K562 (cell line): Measurements from ENCODE around the gene FBXO11. TPM values are rescaled to one million over a fixed set of nuclear protein-coding genes. Genes with fewer than 3 reads are reported as not detected.

Experiments used
- BRCA1 ChIP-seq, 2 experiments: fragments of 450-650 bp in 1 of 2; sonication (generic) in 1 of 2; formaldehyde crosslinking in 1 of 2; IDR thresholded peaks; 2 replicates each; pipeline versions ENCODE4 v1.5.0 to v1.6.1; 2017 to 2020; ENCODE audit warnings: mild to moderate bottlenecking in 1 of 2, missing genetic modification reagents in 1 of 2
- ETV5 ChIP-seq: sonication (generic); formaldehyde crosslinking; IDR thresholded peaks from 2 replicates; pipeline ENCODE4 v1.4.0; 2020; ENCODE audit warnings: low read depth, mild to moderate bottlenecking, missing genetic modification reagents
- GABPA ChIP-seq: fragments of 200-800 bp; sonication (Bioruptor generic); conservative IDR thresholded peaks from 2 replicates; pipeline ENCODE4 v1.6.1; 2016; ENCODE audit warnings: low read depth, missing genetic modification characterization, missing compliant biosample characterization
- HEY1 ChIP-seq: fragments of 250-450 bp; sonication (Bioruptor Pico); IDR thresholded peaks from 2 replicates; pipeline ENCODE4 v1.5.0; 2020; ENCODE audit warnings: mild to moderate bottlenecking, moderate library complexity, borderline replicate concordance
- HIVEP1 ChIP-seq: fragments of 250-450 bp; sonication (Bioruptor Pico); IDR thresholded peaks from 2 replicates; pipeline ENCODE4 v1.4.0; 2020; ENCODE audit warnings: mild to moderate bottlenecking
- NBN ChIP-seq: fragments of 450-650 bp; IDR thresholded peaks from 2 replicates; pipeline ENCODE4 v1.6.1; 2016; ENCODE audit warnings: low read depth, mild to moderate bottlenecking
- NCOA1 ChIP-seq: fragments of 450-650 bp; IDR thresholded peaks from 2 replicates; pipeline ENCODE4 v1.6.1; 2016; ENCODE audit warnings: low read depth
- PRMT5 ChIP-seq: sonication (generic); formaldehyde crosslinking; IDR thresholded peaks from 2 replicates; pipeline ENCODE4 v1.5.0; 2020; ENCODE audit warnings: missing genetic modification reagents
- ZKSCAN1 ChIP-seq: fragments of 150-350 bp; IDR thresholded peaks from 2 replicates; pipeline ENCODE4 v1.6.1; 2016; ENCODE audit warnings: low read depth, low read length
- ZNF696 ChIP-seq: fragments of 250-450 bp; sonication (Bioruptor Pico); conservative IDR thresholded peaks from 2 replicates; pipeline ENCODE4 v1.4.0; 2020; ENCODE audit warnings: mild to moderate bottlenecking, moderate library complexity
- ZNF707 ChIP-seq: fragments of 250-450 bp; sonication (Bioruptor Pico); conservative IDR thresholded peaks from 2 replicates; pipeline ENCODE4 v1.8.0; 2022; ENCODE audit warnings: inconsistent platforms, mild to moderate bottlenecking, moderate library complexity
- ZNF76 ChIP-seq: fragments of 250-450 bp; sonication (Bioruptor Pico); IDR thresholded peaks from 2 replicates; pipeline ENCODE4 v1.4.0; 2020; ENCODE audit warnings: mild to moderate bottlenecking, moderate library complexity, borderline replicate concordance
- ZNF766 ChIP-seq: fragments of 200-800 bp; sonication (Bioruptor generic); conservative IDR thresholded peaks from 2 replicates; pipeline ENCODE4 v1.6.1; 2016; ENCODE audit warnings: missing genetic modification characterization, missing compliant biosample characterization
- ZNF77 ChIP-seq: fragments of 250-450 bp; sonication (Bioruptor Pico); IDR thresholded peaks from 2 replicates; pipeline ENCODE4 v1.5.0; 2020
- polyA plus RNA-seq, 8 experiments: library from polyadenylated mRNA; depleted of rRNA in 4 of 8; stranded (reverse) in 5 of 8; unstranded in 3 of 8; fragments of >200 nt; fragmentation: Nextera tagmentation in 2 of 8; fragmentation: Illumina TruSeq in 1 of 8; extraction: Ambion mirVana in 2 of 8; extraction: Trizol in 1 of 8; gene quantifications; 2 replicates each; pipeline versions ENCODE4 v1.2.1 to v1.2.3, GENCODE V29; 2011 to 2014; ENCODE audit warnings: inconsistent platforms in 1 of 8, missing spikeins in 1 of 8
- total RNA-seq, 7 experiments: library from RNA; depleted of rRNA in 6 of 7; stranded (reverse); fragments of >200 nt in 6 of 7; fragmentation: Illumina TruSeq in 2 of 7; extraction: Trizol in 2 of 7; gene quantifications; 2 replicates each; pipeline versions ENCODE4 v1.2.1 to v1.2.3, GENCODE V29; 2011 to 2021; ENCODE audit warnings: low replicate concordance in 1 of 7
- TF ChIP-seq, protein P1 (sequence below): fragments of 250-450 bp; sonication (Bioruptor Pico); IDR thresholded peaks from 2 replicates; pipeline ENCODE4 v1.4.0; 2020; ENCODE audit warnings: mild to moderate bottlenecking, moderate library complexity
- TF ChIP-seq, protein P2 (sequence below): fragments of 250-450 bp; sonication (Bioruptor Pico); IDR thresholded peaks from 2 replicates; pipeline ENCODE4 v1.5.0; 2021
- TF ChIP-seq, protein P3 (sequence below): fragments of 250-450 bp; sonication (Bioruptor Pico); IDR thresholded peaks from 2 replicates; pipeline ENCODE4 v1.8.0; 2021; ENCODE audit warnings: moderate library complexity, mild to moderate bottlenecking, inconsistent platforms
- TF ChIP-seq, protein P4 (sequence below): fragments of 450-650 bp; formaldehyde crosslinking; IDR thresholded peaks from 2 replicates; pipeline ENCODE4 v1.4.0; 2020; ENCODE audit warnings: mild to moderate bottlenecking

The FBXO11 gene
- total and polyA plus RNA-seq, 9 of the 15 experiments (the other 6 are each of a cell fraction or from before 2014, with no cell fraction given) = 8.8 to 44.5 (median 24.1) TPM

DNA sequence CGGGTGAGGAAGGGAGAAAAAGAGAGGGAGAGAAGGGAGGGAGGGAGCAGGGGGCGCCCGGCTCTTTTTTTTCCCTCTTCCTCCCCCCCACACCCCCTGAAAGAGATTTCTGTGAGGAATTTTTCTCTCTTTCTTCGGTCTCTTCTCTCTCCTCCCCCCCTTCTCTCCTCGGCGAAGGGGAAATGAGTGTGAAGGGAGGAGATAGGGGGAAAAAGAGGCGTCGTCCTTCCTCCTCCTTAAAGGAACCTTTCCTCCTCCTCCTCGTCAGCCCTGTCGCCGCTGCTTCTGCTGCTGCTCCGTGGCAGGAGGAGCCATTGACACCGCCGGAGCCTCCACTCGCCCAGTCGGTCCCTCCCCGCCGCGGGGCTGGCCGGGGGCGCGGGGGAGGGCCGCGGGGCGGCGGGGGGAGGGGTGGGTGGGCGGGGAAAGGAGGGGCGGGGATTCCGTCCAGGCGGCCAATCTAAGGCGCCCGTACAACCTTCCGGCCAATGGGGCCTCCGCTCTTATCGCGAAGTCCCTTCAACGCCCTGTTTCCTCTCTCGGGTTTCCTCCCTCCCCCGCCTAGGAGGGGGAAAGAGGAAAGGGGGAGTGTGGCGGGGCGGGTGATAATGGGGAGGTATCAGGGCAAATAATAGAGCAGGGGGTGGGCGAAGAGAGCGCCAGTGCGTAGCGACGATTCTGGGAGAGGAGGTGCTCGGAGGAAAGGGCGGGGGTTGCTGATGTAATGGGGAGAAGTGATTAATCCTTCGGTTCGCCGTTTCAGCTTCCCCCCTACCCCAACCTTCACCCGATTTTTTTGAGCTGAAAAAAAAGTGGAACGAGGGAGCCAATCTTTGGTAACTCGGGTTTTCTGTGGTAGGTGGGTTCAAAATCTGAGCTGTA is at the start of gene FBXO11 (continued):
- TF ChIP-seq, protein P1, sequence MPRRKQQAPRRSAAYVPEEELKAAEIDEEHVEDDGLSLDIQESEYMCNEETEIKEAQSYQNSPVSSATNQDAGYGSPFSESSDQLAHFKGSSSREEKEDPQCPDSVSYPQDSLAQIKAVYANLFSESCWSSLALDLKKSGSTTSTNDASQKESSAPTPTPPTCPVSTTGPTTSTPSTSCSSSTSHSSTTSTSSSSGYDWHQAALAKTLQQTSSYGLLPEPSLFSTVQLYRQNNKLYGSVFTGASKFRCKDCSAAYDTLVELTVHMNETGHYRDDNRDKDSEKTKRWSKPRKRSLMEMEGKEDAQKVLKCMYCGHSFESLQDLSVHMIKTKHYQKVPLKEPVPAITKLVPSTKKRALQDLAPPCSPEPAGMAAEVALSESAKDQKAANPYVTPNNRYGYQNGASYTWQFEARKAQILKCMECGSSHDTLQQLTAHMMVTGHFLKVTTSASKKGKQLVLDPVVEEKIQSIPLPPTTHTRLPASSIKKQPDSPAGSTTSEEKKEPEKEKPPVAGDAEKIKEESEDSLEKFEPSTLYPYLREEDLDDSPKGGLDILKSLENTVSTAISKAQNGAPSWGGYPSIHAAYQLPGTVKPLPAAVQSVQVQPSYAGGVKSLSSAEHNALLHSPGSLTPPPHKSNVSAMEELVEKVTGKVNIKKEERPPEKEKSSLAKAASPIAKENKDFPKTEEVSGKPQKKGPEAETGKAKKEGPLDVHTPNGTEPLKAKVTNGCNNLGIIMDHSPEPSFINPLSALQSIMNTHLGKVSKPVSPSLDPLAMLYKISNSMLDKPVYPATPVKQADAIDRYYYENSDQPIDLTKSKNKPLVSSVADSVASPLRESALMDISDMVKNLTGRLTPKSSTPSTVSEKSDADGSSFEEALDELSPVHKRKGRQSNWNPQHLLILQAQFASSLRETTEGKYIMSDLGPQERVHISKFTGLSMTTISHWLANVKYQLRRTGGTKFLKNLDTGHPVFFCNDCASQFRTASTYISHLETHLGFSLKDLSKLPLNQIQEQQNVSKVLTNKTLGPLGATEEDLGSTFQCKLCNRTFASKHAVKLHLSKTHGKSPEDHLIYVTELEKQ (CRISPR knock-in tag) = no peak
- TF ChIP-seq ZNF77 (CRISPR knock-in tag) (no peak), ZNF766 (CRISPR knock-in tag) (peak; percentile 41; the same call in 1 of the 2 replicates), ZNF696 (CRISPR knock-in tag) (no peak), HEY1 (CRISPR knock-in tag) (no peak), BRCA1 (IDR thresholded peaks at IDR 0.05) (no peak), BRCA1 (CRISPR knock-in tag; IDR thresholded peaks at IDR 0.05) (no peak), NCOA1 (peak; percentile 63), NBN (peak; percentile 77), ETV5 (CRISPR knock-in tag) (peak; percentile 37; the same call in 1 of the 2 replicates), ZNF707 (no peak), HIVEP1 (CRISPR knock-in tag) (no peak), PRMT5 (CRISPR knock-in tag) (no peak), ZNF76 (CRISPR knock-in tag) (no peak), ZKSCAN1 (no peak), GABPA (peak; percentile 81)
- TF ChIP-seq, protein P2, sequence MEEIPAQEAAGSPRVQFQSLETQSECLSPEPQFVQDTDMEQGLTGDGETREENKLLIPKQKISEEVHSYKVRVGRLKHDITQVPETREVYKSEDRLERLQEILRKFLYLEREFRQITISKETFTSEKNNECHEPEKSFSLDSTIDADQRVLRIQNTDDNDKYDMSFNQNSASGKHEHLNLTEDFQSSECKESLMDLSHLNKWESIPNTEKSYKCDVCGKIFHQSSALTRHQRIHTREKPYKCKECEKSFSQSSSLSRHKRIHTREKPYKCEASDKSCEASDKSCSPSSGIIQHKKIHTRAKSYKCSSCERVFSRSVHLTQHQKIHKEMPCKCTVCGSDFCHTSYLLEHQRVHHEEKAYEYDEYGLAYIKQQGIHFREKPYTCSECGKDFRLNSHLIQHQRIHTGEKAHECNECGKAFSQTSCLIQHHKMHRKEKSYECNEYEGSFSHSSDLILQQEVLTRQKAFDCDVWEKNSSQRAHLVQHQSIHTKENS = no peak
- TF ChIP-seq, protein P3, sequence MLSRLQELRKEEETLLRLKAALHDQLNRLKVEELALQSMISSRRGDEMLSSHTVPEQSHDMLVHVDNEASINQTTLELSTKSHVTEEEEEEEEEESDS (CRISPR knock-in tag) = no peak
- TF ChIP-seq, protein P4, sequence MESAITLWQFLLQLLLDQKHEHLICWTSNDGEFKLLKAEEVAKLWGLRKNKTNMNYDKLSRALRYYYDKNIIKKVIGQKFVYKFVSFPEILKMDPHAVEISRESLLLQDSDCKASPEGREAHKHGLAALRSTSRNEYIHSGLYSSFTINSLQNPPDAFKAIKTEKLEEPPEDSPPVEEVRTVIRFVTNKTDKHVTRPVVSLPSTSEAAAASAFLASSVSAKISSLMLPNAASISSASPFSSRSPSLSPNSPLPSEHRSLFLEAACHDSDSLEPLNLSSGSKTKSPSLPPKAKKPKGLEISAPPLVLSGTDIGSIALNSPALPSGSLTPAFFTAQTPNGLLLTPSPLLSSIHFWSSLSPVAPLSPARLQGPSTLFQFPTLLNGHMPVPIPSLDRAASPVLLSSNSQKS (CRISPR knock-in tag) = no peak
